Endothelial cell of umbilical vein (primary cell): ENCODE results near the gene GAPDHS.

Experiments used
- CTCF ChIP-seq, 2 donors: IDR thresholded peaks; 1 replicate in 1 of 2; 2 replicates in 1 of 2; pipeline ENCODE4 v1.5.1; 2011; ENCODE audit warnings: low read length in 2 of 2, mild to moderate bottlenecking in 2 of 2, moderate library complexity in 2 of 2, control low read depth in 1 of 2, inconsistent platforms in 1 of 2, low read depth in 1 of 2; ENCODE audit not compliant: insufficient read depth in 1 of 2; ENCODE audit errors: extremely low read depth in 1 of 2
- EZH2 ChIP-seq: IDR thresholded peaks from 2 replicates; pipeline ENCODE4 v1.6.1; 2012; ENCODE audit warnings: borderline replicate concordance, low read depth, mild to moderate bottlenecking, moderate library complexity, low read length, inconsistent platforms; ENCODE audit not compliant: severe bottlenecking
- JUN ChIP-seq: IDR thresholded peaks from 2 replicates; pipeline ENCODE4 v1.6.1; 2011; ENCODE audit warnings: borderline replicate concordance, low read depth; ENCODE audit not compliant: insufficient read length, insufficient read depth
- MAX ChIP-seq: IDR thresholded peaks from 2 replicates; pipeline ENCODE4 v1.6.1; 2011; ENCODE audit not compliant: insufficient read depth, insufficient read length
- POLR2A ChIP-seq: IDR thresholded peaks from 2 replicates; pipeline ENCODE4 v1.6.1; 2012; ENCODE audit warnings: low read depth, mild to moderate bottlenecking, control low read depth, low read length
- POLR2AphosphoS5 ChIP-seq: IDR thresholded peaks from 2 replicates; pipeline ENCODE4 v1.6.1; 2012; ENCODE audit warnings: low read depth, mild to moderate bottlenecking, control low read depth, low read length, moderate library complexity; ENCODE audit not compliant: insufficient read depth

- TF ChIP-seq CTCF (IDR thresholded peaks at IDR 0.05; ENCODE audit: extremely low read depth in 1 of 2, insufficient read depth in 1 of 2, low read depth in 1 of 2, low read length in 2 of 2) (no peak), POLR2A (no peak), JUN (no peak), EZH2 (no peak), MAX (no peak), POLR2AphosphoS5 (no peak)
Measured at GRCh38 chr19:35513628-35514281, 19.5 kb upstream of the GAPDHS start, which contains the start of gene DMKN.
